HG03097 (cell line): ENCODE data around the gene KRT39.

ENCODE experiments used
- ATAC-seq: cut with Tn5 transposase; IDR thresholded peaks from one replicate; pipeline ENCODE4 v1.9.1; 2021; ENCODE audit not compliant: unreplicated experiment, low FRiP score

Gene KRT39

GRCh38 chr17:40909351-40909750 is 57.4 kb downstream of the KRT39 start:
- ATAC-seq = no peak
